GM19324 (cell line): ENCODE results near the gene ANKFN1.

Source experiments
- ATAC-seq: cut with Tn5 transposase; IDR thresholded peaks from one replicate; pipeline ENCODE4 v1.9.1; 2021; ENCODE audit warnings: mild to moderate bottlenecking, moderate library complexity; ENCODE audit not compliant: unreplicated experiment, low FRiP score

The ANKFN1 gene

GRCh38 chr17:56175299-56175955 is 22.2 kb downstream of the ANKFN1 start:
- no peak for ATAC-seq

- ATAC-seq = no peak
These were observed 22.8 kb downstream of the ANKFN1 start for GRCh38 chr17:56176091-56176490.

GRCh38 chr17:56177361-56177760 is 24.1 kb downstream of the ANKFN1 start:
- ATAC-seq = no peak

GRCh38 chr17:56178203-56178602 is 24.9 kb downstream of the ANKFN1 start:
- ATAC-seq = no peak

- no peak for ATAC-seq
These were observed 28.8 kb downstream of the ANKFN1 start for GRCh38 chr17:56182081-56182480.

- no peak for ATAC-seq
These were observed 31.4 kb downstream of the ANKFN1 start for GRCh38 chr17:56184650-56185049.

DNA sequence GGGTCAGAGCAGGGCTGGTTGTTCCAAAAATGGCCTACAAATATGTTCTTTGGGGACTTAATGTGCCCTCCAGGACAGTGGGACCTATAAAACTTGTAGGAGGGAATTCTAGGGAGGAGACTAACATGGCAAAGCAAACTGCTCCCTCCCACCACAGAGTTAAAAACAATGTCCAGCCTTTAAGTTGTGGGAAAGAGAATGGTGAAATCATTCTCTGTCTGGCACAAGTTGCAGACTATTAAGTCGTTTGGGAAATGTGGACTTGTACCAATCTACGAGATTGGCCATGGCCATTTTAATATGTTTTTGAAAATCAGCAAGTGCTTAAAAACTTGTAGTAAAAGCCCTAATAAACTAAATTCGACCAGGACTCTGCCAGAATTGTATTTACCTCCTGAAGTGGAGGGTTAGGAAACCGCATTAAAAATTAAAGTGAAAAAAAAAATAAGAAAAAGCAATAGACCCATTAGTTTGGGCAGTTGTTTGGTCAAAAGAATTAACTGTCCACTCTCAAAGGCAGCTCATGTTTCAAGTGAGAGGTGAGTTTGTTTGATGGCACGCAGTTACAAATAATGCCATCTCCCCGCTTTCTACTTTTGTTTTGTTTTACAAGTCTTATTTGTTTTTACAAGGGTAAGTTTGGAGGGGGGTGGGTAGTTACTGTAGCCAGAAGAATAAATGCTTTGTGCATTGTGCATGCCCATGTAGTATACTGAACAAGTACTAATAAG is 32.4 kb downstream of the ANKFN1 start:
- no peak for ATAC-seq

- ATAC-seq = no peak
These were observed 33.0 kb downstream of the ANKFN1 start for GRCh38 chr17:56186222-56186786.

DNA sequence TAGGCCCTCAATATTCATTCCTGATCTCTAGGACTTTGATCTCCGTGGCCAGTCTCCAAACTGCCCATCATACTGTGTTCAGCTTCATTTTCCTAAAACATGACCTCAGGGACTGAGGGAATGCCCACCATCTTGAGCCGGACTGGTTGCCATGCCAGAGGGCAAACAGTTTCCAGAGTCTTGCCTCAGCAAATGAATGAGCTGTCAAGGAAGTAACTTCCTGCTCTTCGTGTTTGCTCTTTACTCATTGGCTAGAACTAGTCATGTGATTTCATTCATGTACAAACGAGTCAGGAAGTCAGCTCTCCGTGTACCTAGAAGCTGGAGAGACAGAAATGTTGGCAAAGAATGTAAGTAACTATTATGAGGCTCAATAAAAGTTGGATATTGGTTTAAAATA is 50.2 kb downstream of the ANKFN1 start:
- no peak for ATAC-seq

- no peak for ATAC-seq
These were observed 53.1 kb downstream of the ANKFN1 start for GRCh38 chr17:56206351-56206750.

DNA sequence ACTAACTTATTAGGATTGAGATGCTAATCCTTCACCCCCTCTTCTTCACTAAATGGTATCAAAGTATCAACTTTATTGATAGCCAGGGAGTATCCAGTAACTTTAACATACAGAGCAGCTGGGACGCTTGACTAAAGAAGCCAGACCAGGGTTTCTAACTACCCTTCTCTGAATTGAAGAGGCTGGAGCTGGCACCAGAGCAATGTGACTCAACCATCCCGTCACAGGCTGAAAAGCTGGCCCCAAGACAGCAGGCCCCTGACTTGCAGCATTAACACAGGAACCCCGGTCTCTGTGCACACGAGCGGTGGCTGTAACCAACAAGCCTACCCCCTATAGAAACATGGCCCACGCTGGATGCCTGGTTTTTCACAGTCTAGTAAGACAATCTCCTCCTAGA is 59.8 kb downstream of the ANKFN1 start:
- ATAC-seq = no peak

DNA sequence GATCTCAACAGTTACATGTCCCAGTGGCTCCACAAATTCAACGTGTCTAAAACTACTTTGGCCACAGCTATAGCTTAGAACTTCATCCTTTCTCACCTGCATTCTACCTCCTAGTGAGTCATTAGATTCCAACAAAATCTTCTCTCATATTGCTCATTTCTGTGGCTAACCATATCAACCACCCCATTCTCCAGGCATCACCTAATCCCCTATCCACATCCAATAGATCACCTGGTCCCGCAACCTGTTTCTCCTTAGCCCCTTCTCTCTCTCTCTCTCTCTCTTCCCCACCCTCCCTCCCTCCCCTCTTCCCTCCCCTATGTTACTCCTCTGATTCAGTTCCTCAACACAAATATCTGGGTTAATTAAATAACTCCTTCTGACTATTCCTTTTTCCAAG is 64.6 kb downstream of the ANKFN1 start:
- ATAC-seq = no peak

DNA sequence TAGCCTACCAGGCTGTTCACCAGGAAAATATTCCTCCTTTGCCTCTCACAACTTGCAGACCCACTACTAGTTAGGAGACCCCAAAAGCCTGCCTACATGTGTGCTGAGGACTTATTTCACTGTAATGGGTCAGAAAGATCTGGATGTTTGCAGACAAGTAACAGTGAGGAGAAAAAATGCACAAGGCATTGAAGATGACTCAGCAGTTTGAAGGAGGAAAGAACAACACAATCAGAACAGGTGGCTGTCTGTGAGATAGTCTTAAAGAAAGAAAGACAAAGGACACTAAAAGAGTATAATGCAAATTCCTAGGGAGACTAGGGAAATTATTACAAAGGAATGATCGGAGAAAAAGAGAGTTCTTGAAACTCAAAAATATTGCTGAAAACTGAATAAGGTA is 69.0 kb downstream of the ANKFN1 start:
- ATAC-seq = no peak

DNA sequence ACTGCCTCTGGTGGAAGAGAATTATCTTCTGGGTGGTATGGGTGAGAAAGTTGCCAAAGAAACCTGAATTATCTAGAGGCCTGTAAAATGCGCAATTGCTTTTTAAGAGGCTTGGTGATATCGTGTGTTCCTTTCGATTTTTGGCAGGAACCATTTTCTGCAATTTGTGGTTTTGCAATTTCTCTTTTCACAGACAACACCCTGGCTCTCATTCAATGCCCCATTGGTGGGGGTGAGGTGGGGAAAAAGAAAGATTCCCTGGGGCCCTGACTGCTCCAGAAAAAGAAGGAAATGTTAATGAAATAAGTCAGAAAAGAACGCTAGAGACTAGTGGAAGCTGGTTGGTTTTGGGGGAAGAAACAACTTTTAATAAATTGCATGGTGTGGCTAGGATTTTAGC is 77.4 kb downstream of the ANKFN1 start:
- ATAC-seq = no peak

DNA sequence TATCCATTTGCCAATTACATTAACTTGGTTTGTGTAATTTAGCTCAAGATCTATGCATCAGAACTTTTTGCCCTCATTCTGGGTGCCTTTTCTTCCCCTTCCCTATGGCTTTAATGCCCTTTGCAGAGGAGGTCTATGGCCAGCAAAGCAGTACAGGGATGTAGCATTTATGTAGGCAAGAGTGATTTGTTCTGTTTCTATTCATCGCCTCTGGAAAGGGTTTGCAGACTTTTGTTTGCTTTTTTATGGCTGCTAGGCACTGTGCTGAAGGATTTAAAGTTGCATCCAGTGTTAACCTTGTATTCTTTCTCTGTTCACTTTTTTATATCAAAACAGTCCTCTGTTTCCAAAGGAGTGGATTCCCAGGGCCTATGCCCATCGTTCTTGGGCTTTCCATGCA is 78.0 kb downstream of the ANKFN1 start:
- no peak for ATAC-seq

DNA sequence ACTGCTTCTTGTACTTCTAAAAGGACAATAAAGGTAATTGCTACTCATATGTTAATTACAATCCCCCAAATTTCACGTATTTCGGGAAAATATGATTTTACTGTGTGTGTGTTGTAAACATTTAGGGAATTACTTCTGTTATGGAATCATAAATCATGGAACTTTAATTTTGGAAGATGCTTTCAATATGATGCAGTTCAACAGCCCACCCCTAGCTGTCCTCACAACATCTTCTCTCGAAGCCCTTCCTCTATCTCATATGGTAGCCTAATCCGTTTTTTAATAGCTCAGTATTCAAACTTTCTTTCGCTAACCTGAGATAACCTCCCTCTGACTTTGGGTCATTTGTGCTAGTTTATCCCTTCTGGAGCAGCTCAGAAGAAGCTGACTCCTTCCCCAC is 78.4 kb downstream of the ANKFN1 start:
- no peak for ATAC-seq

DNA sequence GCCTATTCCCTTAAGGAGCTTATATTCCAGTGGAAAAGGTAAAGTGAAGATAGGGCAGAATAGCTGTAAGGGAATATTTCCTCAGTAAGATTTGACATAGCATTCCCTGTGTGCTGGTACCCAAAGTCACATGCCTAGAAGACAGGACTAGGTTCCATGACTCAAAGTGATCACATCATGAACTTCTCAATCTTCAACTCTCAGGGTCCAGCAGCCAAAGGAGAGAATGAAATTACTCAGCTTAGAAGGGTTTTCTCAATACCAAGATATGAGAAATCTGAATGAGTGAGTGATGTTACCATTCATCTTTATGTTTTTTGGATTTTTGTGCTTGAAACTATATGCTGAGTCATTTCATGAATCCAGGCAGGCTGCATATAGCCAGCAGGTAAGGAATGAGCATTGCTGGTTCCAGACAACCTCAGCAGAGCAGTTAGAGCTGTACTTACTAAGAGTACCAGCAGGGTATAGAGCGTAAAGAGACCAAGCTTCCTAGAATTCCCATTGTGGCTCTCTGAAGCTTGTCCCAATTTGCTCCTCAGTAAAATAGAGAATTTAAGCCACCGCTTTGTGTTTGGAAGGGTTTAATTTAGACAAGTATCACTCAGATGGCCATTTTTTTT is 91.1 kb downstream of the ANKFN1 start:
- no peak for ATAC-seq

GRCh38 chr17:56247816-56248215 is 94.5 kb downstream of the ANKFN1 start:
- ATAC-seq = no peak

GRCh38 chr17:56257075-56257474 is 103.8 kb downstream of the ANKFN1 start:
- no peak for ATAC-seq

GRCh38 chr17:56260376-56261002 is 107.2 kb downstream of the ANKFN1 start:
- ATAC-seq = no peak

- no peak for ATAC-seq
These were observed 109.5 kb downstream of the ANKFN1 start for GRCh38 chr17:56262803-56263202.
